HepG2 (cell line): Measurements from ENCODE around the gene ANKRD1. TPM values are rescaled to one million over a fixed set of nuclear protein-coding genes. Genes with fewer than 3 reads are reported as not detected.
A peak's percentile ranks its signal among the peaks of the same experiment; 100 is the strongest.

ENCODE experiments used
- ATAC-seq: fragments of 200-7000 bp; cut with Tn5 transposase; 3 replicates; pipeline ENCODE4 v1.9.1; 2020; ENCODE audit warnings: mild to moderate bottlenecking, moderate library complexity
- BruUV-seq: library from RNA; stranded (reverse); fragments of 400-500 nt; replicated peaks from 2 replicates; lab custom pipeline; 2021; lab: Mats Ljungman, UMichigan
- CTCF ChIA-PET: fragments of 300-600 bp; formaldehyde crosslinking; extraction: SDS; loops from one replicate; lab custom pipeline; 2021; ENCODE audit warnings: low total read pairs, inconsistent platforms, low intra/inter-chr PET ratio; lab: Yijun Ruan, JAX
- POLR2A ChIA-PET: fragments of 350-600 bp; sonication (Branson Sonifier 250); formaldehyde crosslinking; loops from one replicate; lab custom pipeline; 2020; ENCODE audit warnings: antibody characterized with exemption, inconsistent platforms; lab: Yijun Ruan, JAX
- DNase-seq: peaks from one replicate; pipeline ENCODE4 v3.0.0-alpha.2; 2015; ENCODE audit warnings: low spot score
- FAIRE-seq: peaks from 3 replicates; lab custom pipeline; 2011; peaks lifted over from hg19 to GRCh38; lab: Jason Lieb, UNC
- H2AFZ ChIP-seq: one replicate; pipeline ENCODE4 v1.6.1; 2011; ENCODE audit warnings: low read length, inconsistent platforms
- H3K27ac ChIP-seq: fragments of 300-600 bp; 3 replicates; pipeline ENCODE4 v1.8.0; 2011; ENCODE audit warnings: mixed run types, mild to moderate bottlenecking, mixed read lengths, low read length, inconsistent platforms; ENCODE audit not compliant: insufficient read depth; ENCODE audit errors: extremely low read length
- H3K27me3 ChIP-seq, 2 experiments: fragments of 200-600 bp in 1 of 2; 2 replicates in 1 of 2; 3 replicates in 1 of 2; pipeline versions ENCODE4 v1.6.0 to v1.8.0; 2011; ENCODE audit warnings: low read length in 2 of 2, mild to moderate bottlenecking in 2 of 2, moderate library complexity in 2 of 2, inconsistent platforms in 1 of 2; ENCODE audit not compliant: insufficient read depth in 2 of 2, control insufficient read depth in 1 of 2
- H3K36me3 ChIP-seq, 2 experiments: fragments of 200-600 bp in 1 of 2; replicated peaks in 1 of 2; 2 replicates in 1 of 2; 3 replicates in 1 of 2; pipeline versions ENCODE4 v1.5.1 to v1.8.0; 2011; ENCODE audit warnings: low read length in 2 of 2, inconsistent platforms in 1 of 2; ENCODE audit not compliant: insufficient read depth in 2 of 2, control insufficient read depth in 1 of 2
- H3K4me1 ChIP-seq: 2 replicates; pipeline ENCODE4 v1.5.1; 2012; ENCODE audit warnings: low read length, inconsistent platforms; ENCODE audit not compliant: insufficient read depth
- H3K4me2 ChIP-seq: 2 replicates; pipeline ENCODE4 v1.6.0; 2011; ENCODE audit warnings: low read depth, low read length, inconsistent platforms
- H3K4me3 ChIP-seq, 3 experiments: fragments of 200-600 bp in 1 of 3; sonication (generic), shearing (Covaris generic) in 1 of 3; replicated peaks in 1 of 3; 2 replicates each; pipeline ENCODE4 v1.5.1; 2011 to 2016; ENCODE audit warnings: low read length in 3 of 3, inconsistent platforms in 2 of 3, low read depth in 2 of 3, mild to moderate bottlenecking in 2 of 3, control low read depth in 1 of 3, mixed read lengths in 1 of 3; ENCODE audit not compliant: insufficient read depth in 1 of 3
- H3K79me2 ChIP-seq: one replicate; pipeline ENCODE4 v1.6.1; 2011; ENCODE audit warnings: low read length, inconsistent platforms; ENCODE audit not compliant: insufficient read depth
- H3K9ac ChIP-seq: 2 replicates; pipeline ENCODE4 v1.6.0; 2011; ENCODE audit warnings: mild to moderate bottlenecking, low read depth, low read length, inconsistent platforms; ENCODE audit not compliant: insufficient read depth
- H3K9me3 ChIP-seq: 2 replicates; pipeline ENCODE4 v1.5.1; 2012; ENCODE audit warnings: mild to moderate bottlenecking, low read length
- H4K20me1 ChIP-seq: 2 replicates; pipeline ENCODE4 v1.6.0; 2011; ENCODE audit warnings: inconsistent platforms, mild to moderate bottlenecking, low read length, moderate library complexity; ENCODE audit not compliant: insufficient read depth
- BRCA1 ChIP-seq: sonication (generic); formaldehyde crosslinking; IDR thresholded peaks from 2 replicates; pipeline ENCODE4 v1.4.0; 2020; ENCODE audit warnings: missing genetic modification reagents
- FOXJ3 ChIP-seq: sonication (generic); formaldehyde crosslinking; IDR thresholded peaks from 2 replicates; pipeline ENCODE4 v1.4.0; 2020; ENCODE audit warnings: missing genetic modification reagents, mild to moderate bottlenecking, borderline replicate concordance
- MED1 ChIP-seq: sonication (generic); formaldehyde crosslinking; IDR thresholded peaks from 2 replicates; pipeline ENCODE4 v1.4.0; 2020; ENCODE audit warnings: missing genetic modification reagents
- MLLT10 ChIP-seq: sonication (generic); formaldehyde crosslinking; IDR thresholded peaks from 2 replicates; pipeline ENCODE4 v1.4.0; 2020; ENCODE audit warnings: missing genetic modification reagents
- POLR2AphosphoS2 ChIP-seq: IDR thresholded peaks from 2 replicates; pipeline ENCODE4 v1.6.1; 2011; ENCODE audit warnings: low read depth, low read length, improper control_type of control experiment
- POLR2G ChIP-seq: fragments of 200-400 bp; formaldehyde crosslinking; IDR thresholded peaks from 2 replicates; pipeline ENCODE4 v1.6.1; 2018; ENCODE audit warnings: mild to moderate bottlenecking, low read depth, low read length, moderate library complexity
- SATB2 ChIP-seq: sonication (generic); formaldehyde crosslinking; IDR thresholded peaks from 2 replicates; pipeline ENCODE4 v1.5.0; 2020; ENCODE audit warnings: missing genetic modification reagents
- ZBTB2 ChIP-seq: sonication (generic); formaldehyde crosslinking; IDR thresholded peaks from 2 replicates; pipeline ENCODE4 v1.8.0; 2022; ENCODE audit warnings: low read depth, missing genetic modification reagents
- ZNF207 ChIP-seq: fragments of 450-650 bp; IDR thresholded peaks from 2 replicates; pipeline ENCODE4 v1.6.1; 2016; ENCODE audit warnings: antibody characterized with exemption, borderline replicate concordance
- ZNF24 ChIP-seq: fragments of 450-650 bp; IDR thresholded peaks from 2 replicates; pipeline ENCODE4 v1.6.1; 2017; ENCODE audit warnings: antibody characterized with exemption, mild to moderate bottlenecking
- ZNF607 ChIP-seq: sonication (generic); formaldehyde crosslinking; IDR thresholded peaks from 2 replicates; pipeline ENCODE4 v1.5.1; 2020; ENCODE audit warnings: missing genetic modification reagents, mild to moderate bottlenecking, borderline replicate concordance
- WGBS: methylation state at CpG from one replicate; pipeline ENCODE4 v1.1.6; 2017; ENCODE audit warnings: low lambda C conversion rate; 5-methylcytosine and 5-hydroxymethylcytosine counted together
- in situ Hi-C: cut with HindIII; loops from 2 replicates; pipeline ENCODE4 v1.10.0; 2017; ENCODE audit warnings: low pct_unique_long_range_greater_than_20kb; ENCODE audit not compliant: extremely low pct_ligation_motif_present
- intact Hi-C: fragments of 100-400 bp; cut with micrococcal nuclease; formaldehyde crosslinking; loops from one replicate; pipeline ENCODE4 v1.10.0; 2022; ENCODE audit not compliant: unreplicated experiment
- polyA plus RNA-seq, 8 experiments: library from polyadenylated mRNA; depleted of rRNA in 3 of 8; stranded (reverse) in 7 of 8; unstranded in 1 of 8; fragments of >200 nt; fragmentation: Illumina TruSeq in 4 of 8; extraction: Trizol in 4 of 8; gene quantifications; 2 replicates each; pipeline versions ENCODE4 v1.2.1 to v1.2.3, GENCODE V29; 2011 to 2016; ENCODE audit warnings: low read depth in 4 of 8, missing spikeins in 1 of 8, mixed read lengths in 1 of 8; ENCODE audit not compliant: insufficient read depth in 1 of 8
- total RNA-seq, 5 experiments: library from RNA; depleted of rRNA; stranded (reverse); fragments of >200 nt; fragmentation: Illumina TruSeq; extraction: Trizol; gene quantifications; 2 replicates each; pipeline ENCODE4 v1.2.3, GENCODE V29; 2016; ENCODE audit warnings: low read depth in 1 of 5
- TF ChIP-seq, protein P1 (sequence below), 2 experiments: IDR thresholded peaks; 2 replicates each; pipeline ENCODE4 v1.6.1; 2011 to 2012; ENCODE audit warnings: low read length in 2 of 2, borderline replicate concordance in 1 of 2, low read depth in 1 of 2, mild to moderate bottlenecking in 1 of 2, moderate library complexity in 1 of 2

ANKRD1 gene
- total and polyA plus RNA-seq, 2 of the 13 experiments (the other 11 are each of a cell fraction or from before 2014, with no cell fraction given) = 19.4 to 41.8 TPM

DNA sequence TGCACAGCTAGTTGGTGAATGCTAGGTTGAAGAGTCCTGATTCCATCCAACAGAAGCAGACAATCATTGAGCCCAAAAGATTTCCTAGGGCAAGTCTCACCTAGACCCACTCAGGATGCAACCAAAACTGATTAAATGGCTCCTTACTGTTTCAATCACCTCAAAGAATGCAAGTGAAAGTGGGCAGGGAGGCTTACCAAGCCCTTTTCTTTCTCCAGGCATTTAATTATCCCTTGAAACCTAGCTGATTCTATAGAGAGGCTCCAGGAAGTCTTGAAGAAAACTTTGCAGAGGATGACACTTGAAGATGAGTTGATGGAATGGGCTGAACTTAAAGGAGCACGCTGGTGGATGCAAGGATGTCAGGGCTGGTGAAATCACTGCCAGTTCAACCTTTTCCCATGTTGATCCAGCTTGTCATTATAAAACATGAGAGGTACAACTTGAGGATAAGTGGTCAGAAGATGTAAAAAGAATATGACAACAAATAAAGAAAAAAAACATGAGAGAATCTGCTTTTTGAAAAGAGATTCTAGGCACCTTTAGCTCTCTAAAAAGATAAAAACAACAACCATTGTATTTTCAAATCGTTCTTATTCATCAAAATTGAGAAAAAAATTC, 2.3 kb upstream of the ANKRD1 start (continued):
- no peak for TF ChIP-seq ZNF607

DNA sequence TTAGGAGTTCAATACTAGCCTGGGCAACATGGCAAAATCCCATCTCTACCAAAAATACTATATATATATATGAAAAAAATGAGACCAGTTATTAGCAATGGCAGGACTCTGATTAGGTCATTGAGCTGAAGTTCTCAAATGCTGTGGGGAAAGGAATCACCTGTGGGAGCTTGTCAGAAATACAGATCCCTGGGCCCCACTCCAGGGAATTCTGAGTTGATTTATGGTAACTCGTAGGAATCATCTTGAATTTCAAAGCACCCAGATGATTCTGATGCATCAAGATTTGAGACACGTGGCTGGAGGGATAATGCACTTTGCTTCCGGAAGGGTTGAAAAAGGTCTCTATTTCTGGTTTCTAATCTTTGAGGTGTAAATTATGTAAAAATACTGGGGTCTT, 1.0 kb upstream of the ANKRD1 start:
- Histone ChIP-seq H4K20me1 (no peaks in the 10 kb centered on the region), H3K27me3 (no peaks in the 10 kb centered on the region), H2AFZ (no peak overlapping the region), H3K79me2 (no peaks in the 10 kb centered on the region), H3K4me3 (no peak overlapping the region), H3K9me3 (no peaks in the 10 kb centered on the region), H3K27ac (peak overlapping the region; percentile 70), H3K36me3 (no peaks in the 10 kb centered on the region; a peak in 2 of 5 replicates), H3K4me2 (no peak overlapping the region), H3K9ac (no peak overlapping the region), H3K4me1 (peaks cover 50% of the 10 kb centered on the region)
- in situ Hi-C loops = no loop called here
- BruUV-seq = no TSS peak
- intact Hi-C loops = loop anchor here (1.0 to 5.0 kb wide), 3 partner anchors 9 to 300 kb away; partner anchors contain the start of gene PCGF5
- no peak for DNase-seq
- no peak for ATAC-seq
- CTCF ChIA-PET = no interaction called here
- WGBS = 99% methylated on average over 3 of the region's 3 CpGs
- FAIRE-seq = no peak
- POLR2A ChIA-PET = interaction anchor here (2.1 to 3.3 kb wide), 2 partner anchors 9 to 10 kb away, joined by 20 to 41 read pairs; no protein-coding TSS in a partner anchor
- TF ChIP-seq POLR2AphosphoS2 (no peak), SATB2 (no peak), MED1 (no peak), POLR2G (no peak), BRCA1 (CRISPR knock-in tag) (no peak), ZNF207 (no peak), ZBTB2 (CRISPR knock-in tag) (no peak), FOXJ3 (CRISPR knock-in tag) (no peak), MLLT10 (CRISPR knock-in tag) (no peak), ZNF24 (no peak)
- TF ChIP-seq, protein P1, sequence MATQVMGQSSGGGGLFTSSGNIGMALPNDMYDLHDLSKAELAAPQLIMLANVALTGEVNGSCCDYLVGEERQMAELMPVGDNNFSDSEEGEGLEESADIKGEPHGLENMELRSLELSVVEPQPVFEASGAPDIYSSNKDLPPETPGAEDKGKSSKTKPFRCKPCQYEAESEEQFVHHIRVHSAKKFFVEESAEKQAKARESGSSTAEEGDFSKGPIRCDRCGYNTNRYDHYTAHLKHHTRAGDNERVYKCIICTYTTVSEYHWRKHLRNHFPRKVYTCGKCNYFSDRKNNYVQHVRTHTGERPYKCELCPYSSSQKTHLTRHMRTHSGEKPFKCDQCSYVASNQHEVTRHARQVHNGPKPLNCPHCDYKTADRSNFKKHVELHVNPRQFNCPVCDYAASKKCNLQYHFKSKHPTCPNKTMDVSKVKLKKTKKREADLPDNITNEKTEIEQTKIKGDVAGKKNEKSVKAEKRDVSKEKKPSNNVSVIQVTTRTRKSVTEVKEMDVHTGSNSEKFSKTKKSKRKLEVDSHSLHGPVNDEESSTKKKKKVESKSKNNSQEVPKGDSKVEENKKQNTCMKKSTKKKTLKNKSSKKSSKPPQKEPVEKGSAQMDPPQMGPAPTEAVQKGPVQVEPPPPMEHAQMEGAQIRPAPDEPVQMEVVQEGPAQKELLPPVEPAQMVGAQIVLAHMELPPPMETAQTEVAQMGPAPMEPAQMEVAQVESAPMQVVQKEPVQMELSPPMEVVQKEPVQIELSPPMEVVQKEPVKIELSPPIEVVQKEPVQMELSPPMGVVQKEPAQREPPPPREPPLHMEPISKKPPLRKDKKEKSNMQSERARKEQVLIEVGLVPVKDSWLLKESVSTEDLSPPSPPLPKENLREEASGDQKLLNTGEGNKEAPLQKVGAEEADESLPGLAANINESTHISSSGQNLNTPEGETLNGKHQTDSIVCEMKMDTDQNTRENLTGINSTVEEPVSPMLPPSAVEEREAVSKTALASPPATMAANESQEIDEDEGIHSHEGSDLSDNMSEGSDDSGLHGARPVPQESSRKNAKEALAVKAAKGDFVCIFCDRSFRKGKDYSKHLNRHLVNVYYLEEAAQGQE (IDR thresholded peaks at IDR 0.05; ENCODE audit: borderline replicate concordance in 1 of 2, low read depth in 1 of 2, low read length in 2 of 2) = no peak
